HFF-Myc (cell line): ENCODE measurements around the gene TTC3.

ENCODE experiments used
- DNase-seq: peaks from one replicate; pipeline ENCODE4 v3.0.0-alpha.2; 2011; ENCODE audit warnings: low read depth; ENCODE audit errors: extremely low read depth
- H3K4me3 ChIP-seq: replicated peaks from 2 replicates; pipeline ENCODE4 v1.5.1; 2011; ENCODE audit warnings: low read depth, mild to moderate bottlenecking, control low read depth, low read length
- TF ChIP-seq, protein P1 (sequence below): IDR thresholded peaks from 2 replicates; pipeline ENCODE4 v1.5.1; 2012; ENCODE audit warnings: mild to moderate bottlenecking, low read depth, low read length, control low read depth; ENCODE audit errors: missing control alignments

TTC3 gene

DNA sequence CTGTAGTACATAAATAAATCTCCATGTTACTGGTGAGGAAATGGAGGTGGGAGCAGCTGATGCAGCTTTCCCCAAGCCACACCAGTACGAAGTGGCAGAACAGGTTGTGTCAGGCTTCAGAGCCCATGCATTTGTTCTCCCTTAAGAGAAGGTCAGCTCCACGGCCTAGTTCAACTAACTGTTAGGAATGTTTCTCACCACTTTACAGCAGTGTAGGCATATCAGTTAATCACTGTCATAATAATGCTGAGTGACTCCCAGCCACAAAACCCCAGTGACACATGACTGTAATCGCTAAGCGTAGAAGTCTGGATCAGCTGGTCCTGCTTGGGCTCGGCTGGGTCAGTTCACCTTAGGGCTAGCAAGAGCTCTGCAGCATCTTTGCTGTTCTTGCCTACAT lies 103.7 kb downstream of the TTC3 start:
- H3K4me3 ChIP-seq: no peak overlapping the region
- DNase-seq: no peak
- TF ChIP-seq, protein P1, sequence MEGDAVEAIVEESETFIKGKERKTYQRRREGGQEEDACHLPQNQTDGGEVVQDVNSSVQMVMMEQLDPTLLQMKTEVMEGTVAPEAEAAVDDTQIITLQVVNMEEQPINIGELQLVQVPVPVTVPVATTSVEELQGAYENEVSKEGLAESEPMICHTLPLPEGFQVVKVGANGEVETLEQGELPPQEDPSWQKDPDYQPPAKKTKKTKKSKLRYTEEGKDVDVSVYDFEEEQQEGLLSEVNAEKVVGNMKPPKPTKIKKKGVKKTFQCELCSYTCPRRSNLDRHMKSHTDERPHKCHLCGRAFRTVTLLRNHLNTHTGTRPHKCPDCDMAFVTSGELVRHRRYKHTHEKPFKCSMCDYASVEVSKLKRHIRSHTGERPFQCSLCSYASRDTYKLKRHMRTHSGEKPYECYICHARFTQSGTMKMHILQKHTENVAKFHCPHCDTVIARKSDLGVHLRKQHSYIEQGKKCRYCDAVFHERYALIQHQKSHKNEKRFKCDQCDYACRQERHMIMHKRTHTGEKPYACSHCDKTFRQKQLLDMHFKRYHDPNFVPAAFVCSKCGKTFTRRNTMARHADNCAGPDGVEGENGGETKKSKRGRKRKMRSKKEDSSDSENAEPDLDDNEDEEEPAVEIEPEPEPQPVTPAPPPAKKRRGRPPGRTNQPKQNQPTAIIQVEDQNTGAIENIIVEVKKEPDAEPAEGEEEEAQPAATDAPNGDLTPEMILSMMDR: no peak

DNA sequence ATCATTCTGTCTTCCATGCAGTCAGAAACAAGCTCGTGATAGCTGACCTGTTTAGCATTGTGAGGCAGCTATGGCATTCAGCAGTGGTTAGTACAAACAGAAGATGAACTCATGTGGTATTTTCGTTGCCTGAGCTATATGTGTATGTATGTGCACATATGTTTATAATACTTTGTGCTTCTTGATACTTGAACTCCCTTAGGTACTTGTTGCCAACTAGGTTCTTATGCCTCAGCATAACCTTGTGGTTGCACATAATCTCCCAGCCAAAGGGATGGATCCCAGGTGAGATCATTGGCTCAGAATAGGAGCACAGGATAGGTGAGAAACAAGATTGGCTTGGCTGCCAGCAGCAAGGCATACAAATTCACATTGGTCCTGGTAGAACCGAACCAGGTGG lies 108.0 kb downstream of the TTC3 start:
- TF ChIP-seq, protein P1: no peak
- no peak overlapping the region for H3K4me3 ChIP-seq
- no peak for DNase-seq

DNA sequence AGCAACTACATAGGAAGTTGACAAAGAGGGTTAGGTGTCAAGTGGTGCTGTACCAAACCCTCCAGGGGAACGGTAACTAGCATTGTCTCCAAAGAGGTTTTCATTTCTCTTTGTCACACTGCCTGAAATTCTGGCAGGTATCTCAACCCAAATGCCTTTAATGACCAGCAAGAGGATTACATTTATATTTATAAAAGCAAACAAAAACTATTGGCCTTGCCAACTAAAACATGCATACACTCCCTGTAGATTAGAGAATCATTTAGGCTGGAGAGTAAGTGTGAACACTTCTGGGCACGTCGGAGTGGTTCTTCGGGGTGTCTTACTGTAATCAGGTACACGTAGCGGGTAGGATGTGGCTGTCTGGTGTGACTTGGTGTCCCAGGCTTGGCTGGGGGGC lies 109.2 kb downstream of the TTC3 start:
- TF ChIP-seq, protein P1: no peak
- no peak overlapping the region for H3K4me3 ChIP-seq
- DNase-seq: no peak

DNA sequence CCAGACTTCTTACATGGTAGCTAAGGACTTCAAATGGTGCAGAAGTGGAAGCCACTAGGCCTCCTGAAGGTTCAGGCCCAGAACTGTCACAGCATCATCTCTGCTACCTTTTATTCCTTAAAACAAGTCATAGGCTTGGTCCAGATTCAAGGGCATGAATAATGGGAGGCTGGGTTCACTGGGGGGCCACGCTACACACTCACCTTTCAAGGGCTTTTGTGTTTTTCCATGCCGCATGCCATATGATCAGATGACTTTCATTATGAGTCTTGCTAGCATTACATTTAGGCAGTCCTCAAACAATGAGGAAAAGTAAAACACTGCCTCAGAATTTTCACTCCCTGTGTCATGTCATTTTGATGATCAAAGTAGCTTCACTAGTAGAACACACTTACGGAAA lies 110.7 kb downstream of the TTC3 start:
- DNase-seq: no peak
- TF ChIP-seq, protein P1: no peak
- H3K4me3 ChIP-seq: no peak overlapping the region

DNA sequence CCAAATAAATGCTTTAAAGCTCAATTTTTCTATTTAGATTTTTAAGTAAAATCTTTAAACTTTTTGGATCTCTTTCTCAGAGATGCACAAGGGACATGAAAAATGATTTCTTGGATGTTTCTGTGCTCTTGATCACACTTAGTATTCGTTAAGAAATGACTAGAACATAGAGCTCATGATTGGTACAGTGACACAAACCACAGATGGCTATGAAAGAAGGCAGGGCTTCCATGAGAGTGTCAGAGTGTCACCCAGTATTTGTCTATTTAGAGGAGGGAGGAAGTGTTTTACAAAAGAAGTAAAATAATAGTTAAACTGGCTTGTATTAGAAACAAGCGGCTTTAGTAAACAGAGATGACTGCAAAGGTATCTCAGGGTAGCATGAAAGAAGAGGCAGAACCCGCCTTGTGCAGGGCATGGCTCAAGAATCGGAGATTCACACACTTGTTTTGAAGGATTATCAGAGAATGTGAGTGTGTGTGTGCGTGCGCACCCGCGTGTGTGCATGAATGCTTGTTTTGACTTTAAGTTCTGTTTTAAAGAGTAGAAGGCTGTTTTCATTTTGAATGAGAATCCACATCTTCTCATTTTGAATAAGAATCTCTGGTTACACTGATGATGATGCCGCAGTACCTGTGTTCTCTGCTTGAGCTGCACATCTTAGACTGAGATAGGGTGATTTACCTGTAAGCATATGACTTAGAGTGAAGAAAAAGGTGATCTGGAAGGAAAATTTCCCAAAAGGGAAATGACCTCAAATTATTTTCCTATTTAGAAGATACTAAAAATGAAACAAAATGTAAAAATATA lies 111.9 kb downstream of the TTC3 start:
- no peak overlapping the region for H3K4me3 ChIP-seq
- TF ChIP-seq, protein P1: no peak
- no peak for DNase-seq

DNA sequence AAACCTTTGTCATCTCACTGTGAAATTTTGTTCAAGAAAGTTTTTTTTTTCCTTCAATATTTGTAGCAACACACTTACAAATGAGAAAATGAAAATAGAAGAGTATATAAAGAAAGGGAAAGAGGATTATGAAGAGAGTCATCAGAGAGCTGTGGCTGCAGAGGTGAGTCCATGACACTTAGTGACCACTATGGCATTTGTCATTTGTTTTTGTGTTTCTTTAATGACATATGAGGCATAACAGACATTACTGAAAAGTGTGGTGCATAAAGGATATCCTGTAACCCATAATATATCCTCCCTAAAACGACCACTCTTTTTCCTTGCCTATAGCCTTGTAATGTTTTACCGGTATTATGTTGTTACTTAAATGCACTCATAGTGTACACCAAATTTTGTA lies 113.9 kb downstream of the TTC3 start:
- no peak overlapping the region for H3K4me3 ChIP-seq
- no peak for DNase-seq
- TF ChIP-seq, protein P1: no peak

DNA sequence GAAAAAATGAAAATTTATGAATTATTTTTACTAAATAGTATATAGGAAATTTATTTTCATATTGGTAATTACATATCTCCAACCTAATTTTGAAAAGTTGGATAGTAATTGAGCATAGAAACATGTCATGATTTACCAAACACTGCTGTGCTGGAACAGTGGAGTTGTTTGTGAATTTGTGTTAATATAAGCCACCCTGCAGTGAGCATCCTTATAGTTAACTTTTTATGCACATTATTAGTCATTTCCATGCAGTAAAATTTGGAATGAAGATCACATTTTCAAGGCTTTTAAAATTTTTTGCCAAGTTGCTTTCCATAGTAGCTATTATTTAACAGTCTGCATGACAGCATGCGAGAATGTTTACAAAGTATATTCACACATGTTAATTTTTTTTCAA lies 115.8 kb downstream of the TTC3 start:
- TF ChIP-seq, protein P1: no peak
- DNase-seq: no peak
- no peak overlapping the region for H3K4me3 ChIP-seq
